Liver (tissue), 9 donors: ENCODE results near the gene PRSS3. TPM values are rescaled to one million over a fixed set of nuclear protein-coding genes. Genes with fewer than 3 reads are reported as not detected.
"Not testable (repeated sequence)": the region's sequence is repeated elsewhere in the genome, so short reads cannot be mapped to it uniquely, and the experiment has no call there.

Source experiments
- DNase-seq: peaks from one replicate; pipeline ENCODE4 v3.0.0-alpha.2; 2017; ENCODE audit warnings: low spot score
- H3K27ac ChIP-seq, 2 donors: one replicate each; pipeline ENCODE4 v1.7.0; 2013; ENCODE audit warnings: inconsistent platforms in 2 of 2, low read length in 2 of 2, control low read depth in 1 of 2, low read depth in 1 of 2, mild to moderate bottlenecking in 1 of 2
- H3K27me3 ChIP-seq, 4 donors: one replicate each; pipeline versions ENCODE4 v1.6.1 to v1.7.0; 2013; ENCODE audit warnings: low read length in 3 of 4, inconsistent platforms in 1 of 4, mild to moderate bottlenecking in 1 of 4, moderate library complexity in 1 of 4; ENCODE audit not compliant: control insufficient read depth in 4 of 4, insufficient read depth in 4 of 4
- H3K36me3 ChIP-seq, 4 donors: one replicate each; pipeline versions ENCODE4 v1.6.1 to v1.7.0; 2013; ENCODE audit warnings: low read length in 3 of 4, mild to moderate bottlenecking in 3 of 4, low read depth in 1 of 4, moderate library complexity in 1 of 4; ENCODE audit not compliant: control insufficient read depth in 4 of 4, insufficient read depth in 3 of 4
- H3K4me1 ChIP-seq, 4 donors: one replicate each; pipeline versions ENCODE4 v1.6.1 to v1.7.0; 2013; ENCODE audit warnings: low read length in 3 of 4, mild to moderate bottlenecking in 3 of 4, moderate library complexity in 1 of 4; ENCODE audit not compliant: control insufficient read depth in 4 of 4, insufficient read depth in 4 of 4
- H3K4me3 ChIP-seq, 3 donors: one replicate each; pipeline versions ENCODE4 v1.6.1 to v1.7.0; 2013; ENCODE audit warnings: low read length in 3 of 3, control low read depth in 1 of 3, low read depth in 1 of 3, mild to moderate bottlenecking in 1 of 3
- H3K9ac ChIP-seq, 2 donors: one replicate each; pipeline ENCODE4 v1.7.0; 2013; ENCODE audit warnings: low read length in 2 of 2, mild to moderate bottlenecking in 2 of 2, moderate library complexity in 2 of 2, control low read depth in 1 of 2, low read depth in 1 of 2
- H3K9me3 ChIP-seq, 4 donors: one replicate each; pipeline versions ENCODE4 v1.6.1 to v1.7.0; 2013; ENCODE audit warnings: low read length in 3 of 4; ENCODE audit not compliant: control insufficient read depth in 4 of 4
- CTCF ChIP-seq: fragments of 150-350 bp; IDR thresholded peaks from 2 replicates; pipeline ENCODE4 v1.5.1; 2017; ENCODE audit warnings: improper control_type of control experiment, low read depth, low read length; ENCODE audit not compliant: missing input control
- EGR1 ChIP-seq, 2 donors: IDR thresholded peaks; 2 replicates each; pipeline ENCODE4 v1.6.1; 2016 to 2018; ENCODE audit warnings: antibody characterized with exemption in 2 of 2, low read depth in 2 of 2
- FOXA1 ChIP-seq: IDR thresholded peaks from 2 replicates; pipeline ENCODE4 v1.6.1; 2016; ENCODE audit warnings: antibody characterized with exemption
- FOXA2 ChIP-seq: IDR thresholded peaks from 2 replicates; pipeline ENCODE4 v1.6.1; 2016; ENCODE audit warnings: antibody characterized with exemption
- HNF4A ChIP-seq, 2 donors: conservative IDR thresholded peaks; 2 replicates each; pipeline ENCODE4 v1.6.1; 2016; ENCODE audit warnings: antibody characterized with exemption in 2 of 2, mild to moderate bottlenecking in 2 of 2
- HNF4G ChIP-seq: IDR thresholded peaks from 2 replicates; pipeline ENCODE4 v1.6.1; 2016; ENCODE audit warnings: antibody characterized with exemption
- JUND ChIP-seq, 2 donors: IDR thresholded peaks; 2 replicates each; pipeline ENCODE4 v1.6.1; 2016; ENCODE audit warnings: antibody characterized with exemption in 2 of 2
- MAX ChIP-seq: IDR thresholded peaks from 2 replicates; pipeline ENCODE4 v1.6.1; 2016; ENCODE audit warnings: antibody characterized with exemption
- NR2F2 ChIP-seq: IDR thresholded peaks from 2 replicates; pipeline ENCODE4 v1.6.1; 2016; ENCODE audit warnings: antibody characterized with exemption
- RAD21 ChIP-seq, 2 donors: IDR thresholded peaks; 2 replicates each; pipeline ENCODE4 v1.6.1; 2016; ENCODE audit warnings: antibody characterized with exemption in 2 of 2, mild to moderate bottlenecking in 2 of 2
- REST ChIP-seq: IDR thresholded peaks from 2 replicates; pipeline ENCODE4 v1.6.1; 2016; ENCODE audit warnings: antibody characterized with exemption, mild to moderate bottlenecking
- RXRA ChIP-seq, 2 donors: IDR thresholded peaks; 2 replicates each; pipeline ENCODE4 v1.6.1; 2017 to 2018; ENCODE audit warnings: antibody characterized with exemption in 2 of 2, mild to moderate bottlenecking in 1 of 2
- SP1 ChIP-seq: IDR thresholded peaks from 2 replicates; pipeline ENCODE4 v1.6.1; 2018; ENCODE audit warnings: antibody characterized with exemption, mild to moderate bottlenecking
- TAF1 ChIP-seq: conservative IDR thresholded peaks from 2 replicates; pipeline ENCODE4 v1.6.1; 2016; ENCODE audit warnings: antibody characterized with exemption, mild to moderate bottlenecking
- YY1 ChIP-seq: IDR thresholded peaks from 2 replicates; pipeline ENCODE4 v1.6.1; 2016; ENCODE audit warnings: antibody characterized with exemption, mild to moderate bottlenecking
- WGBS: extraction: QIAGEN DNeasy Blood & Tissue Kit; methylation state at CpG from one replicate; pipeline ENCODE4 v1.1.7; 2013; 5-methylcytosine and 5-hydroxymethylcytosine counted together
- polyA plus RNA-seq, 2 donors: library from polyadenylated mRNA; stranded (reverse) in 1 of 2; unstranded in 1 of 2; fragments of 200-250 nt in 1 of 2; fragments of >200 nt in 1 of 2; fragmentation: Nextera tagmentation in 1 of 2; extraction: Ambion mirVana in 1 of 2; gene quantifications; one replicate each; pipeline versions ENCODE4 v1.2.1 to v1.2.3, GENCODE V29; 2013 to 2015
- total RNA-seq, 2 donors: library from RNA; depleted of rRNA; stranded (reverse); fragments of >200 nt; gene quantifications; one replicate each; pipeline ENCODE4 v1.2.3, GENCODE V29; 2014
- donor health status: healthy.
- donor health status: healthy.
- donor health status: healthy.
- donor health status: healthy.
- donor health status: healthy.

The PRSS3 gene
- total and polyA plus RNA-seq, 4 donors: 0.25 to 8.7 (median 3.0) TPM

GRCh38 chr9:33823801-33824200, 28.4 kb downstream of the PRSS3 start:
- peaks cover 0 to 14% (median 6%) of the 10 kb centered on the region in 4 donors for H3K4me1 ChIP-seq
- TF ChIP-seq RAD21 (IDR thresholded peaks at IDR 0.05) (no peak), EGR1 (IDR thresholded peaks at IDR 0.05; ENCODE audit: low read depth in 2 of 2) (no peak)
- H3K27me3 ChIP-seq: no peaks in the 10 kb centered on the region
- DNase-seq: no peak
- no peak overlapping the region for H3K9ac ChIP-seq
- H3K27ac ChIP-seq: no peak overlapping the region
- no peaks in the 10 kb centered on the region for H3K9me3 ChIP-seq
- WGBS: 89% methylated on average over 3 of the region's 3 CpGs
- no peak overlapping the region for H3K4me3 ChIP-seq
- H3K36me3 ChIP-seq: no peaks in the 10 kb centered on the region

GRCh38 chr9:33827285-33827684, 31.9 kb downstream of the PRSS3 start:
- H3K27ac ChIP-seq, H3K9ac ChIP-seq, H3K4me1 ChIP-seq, DNase-seq, H3K36me3 ChIP-seq, H3K27me3 ChIP-seq, H3K4me3 ChIP-seq, H3K9me3 ChIP-seq: not testable (repeated sequence)
- WGBS: 97% methylated on average over 11 of the region's 11 CpGs

GRCh38 chr9:33829641-33830230, 34.4 kb downstream of the PRSS3 start:
- H3K27ac ChIP-seq, H3K9me3 ChIP-seq, H3K9ac ChIP-seq, H3K27me3 ChIP-seq, DNase-seq, H3K36me3 ChIP-seq, H3K4me1 ChIP-seq, H3K4me3 ChIP-seq: not testable (repeated sequence)
- WGBS: 90% methylated on average over 17 of the region's 17 CpGs

GRCh38 chr9:33835625-33836260, 40.4 kb downstream of the PRSS3 start:
- no peak overlapping the region for H3K9ac ChIP-seq
- H3K4me3 ChIP-seq: no peak overlapping the region
- no peaks in the 10 kb centered on the region for H3K27me3 ChIP-seq
- H3K4me1 ChIP-seq: peaks cover 3 to 17% (median 8%) of the 10 kb centered on the region in 4 donors
- peak overlapping the region; percentile 50 to 78 for H3K27ac ChIP-seq
- 86% methylated on average over 11 of the region's 11 CpGs for WGBS
- no peak for DNase-seq
- no peak for TF ChIP-seq EGR1 (IDR thresholded peaks at IDR 0.05; ENCODE audit: low read depth in 2 of 2)
- no peak for TF ChIP-seq NR2F2
- TF ChIP-seq JUND (IDR thresholded peaks at IDR 0.05): no peak
- TF ChIP-seq FOXA1: no peak
- TF ChIP-seq HNF4G: no peak
- no peak for TF ChIP-seq RXRA (IDR thresholded peaks at IDR 0.05)
- TF ChIP-seq REST: no peak
- no peak for TF ChIP-seq TAF1
- TF ChIP-seq HNF4A (conservative IDR thresholded peaks at IDR 0.05): no peak
- TF ChIP-seq YY1: no peak
- TF ChIP-seq FOXA2: no peak
- TF ChIP-seq RAD21 (IDR thresholded peaks at IDR 0.05): no peak
- no peak for TF ChIP-seq SP1
- TF ChIP-seq CTCF: no peak
- no peak for TF ChIP-seq MAX
- no peaks in the 10 kb centered on the region for H3K36me3 ChIP-seq
- no peaks in the 10 kb centered on the region for H3K9me3 ChIP-seq
